GM23248 (cell line): Measurements from ENCODE around the gene TSC22D1.

ENCODE experiments used
- EZH2 ChIP-seq: fragments of 200-600 bp; sonication (generic); IDR thresholded peaks from 2 replicates; pipeline ENCODE4 v1.6.1; 2018; ENCODE audit warnings: antibody characterized with exemption, mild to moderate bottlenecking; ENCODE audit not compliant: insufficient read depth, poor library complexity, severe bottlenecking
- EZH2phosphoT487 ChIP-seq: fragments of 200-600 bp; sonication (generic); IDR thresholded peaks from 2 replicates; pipeline ENCODE4 v1.6.1; 2018; ENCODE audit warnings: antibody characterized with exemption, moderate library complexity, mild to moderate bottlenecking, low read depth; ENCODE audit not compliant: insufficient read depth

DNA sequence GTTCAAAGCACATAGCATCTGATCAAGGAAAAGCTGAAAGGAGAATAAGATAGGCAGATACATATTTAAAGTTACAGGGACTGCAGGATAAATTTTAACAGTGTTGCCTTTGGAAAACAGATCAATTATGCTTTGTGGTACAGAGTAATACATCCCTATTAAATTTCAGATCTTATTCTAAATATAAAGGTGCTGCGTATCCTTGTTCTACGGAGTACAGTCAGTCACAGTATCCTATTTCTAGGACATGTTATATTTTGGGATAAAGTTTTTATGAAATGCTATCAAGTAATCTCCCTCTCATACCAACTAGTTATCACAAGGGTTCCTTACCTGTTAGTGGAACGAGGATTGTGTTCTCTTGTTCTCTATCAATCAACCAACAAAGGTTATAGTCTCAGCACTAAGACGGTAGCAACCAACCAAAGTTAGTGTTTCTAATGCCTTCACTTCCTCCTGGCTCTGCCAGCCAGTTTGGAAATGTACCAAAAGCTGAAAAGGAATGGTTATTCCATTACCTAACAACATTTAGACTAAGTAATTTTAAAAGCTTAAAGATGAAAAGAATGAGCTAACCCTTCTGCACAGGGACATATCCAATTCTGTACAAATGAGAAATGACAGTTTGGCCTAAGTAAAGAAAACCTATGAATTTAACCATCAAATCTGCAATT is 35.2 kb downstream of the TSC22D1 start:
- TF ChIP-seq EZH2 (no peak), EZH2phosphoT487 (no peak)
